HG02610 (cell line): ENCODE results near the gene TENT5C.

Experiments used
- ATAC-seq: cut with Tn5 transposase; IDR thresholded peaks from one replicate; pipeline ENCODE4 v1.9.1; 2021; ENCODE audit warnings: mild to moderate bottlenecking, moderate library complexity; ENCODE audit not compliant: unreplicated experiment

Gene TENT5C

GRCh38 chr1:117672756-117673155 lies 66.9 kb downstream of the TENT5C start:
- no peak for ATAC-seq

- no peak for ATAC-seq
These were observed 67.6 kb downstream of the TENT5C start for GRCh38 chr1:117673405-117673804.

- ATAC-seq: no peak
These were observed 68.9 kb downstream of the TENT5C start for GRCh38 chr1:117674521-117675400.

- ATAC-seq: no peak
These were observed 70.1 kb downstream of the TENT5C start for GRCh38 chr1:117675907-117676430.

GRCh38 chr1:117676615-117677130 lies 70.8 kb downstream of the TENT5C start:
- ATAC-seq: no peak
